ENCODE results near the gene ALX4.
A peak's percentile ranks its signal among the peaks of the same experiment; 100 is the strongest.

- TF ChIP-seq, protein P1, sequence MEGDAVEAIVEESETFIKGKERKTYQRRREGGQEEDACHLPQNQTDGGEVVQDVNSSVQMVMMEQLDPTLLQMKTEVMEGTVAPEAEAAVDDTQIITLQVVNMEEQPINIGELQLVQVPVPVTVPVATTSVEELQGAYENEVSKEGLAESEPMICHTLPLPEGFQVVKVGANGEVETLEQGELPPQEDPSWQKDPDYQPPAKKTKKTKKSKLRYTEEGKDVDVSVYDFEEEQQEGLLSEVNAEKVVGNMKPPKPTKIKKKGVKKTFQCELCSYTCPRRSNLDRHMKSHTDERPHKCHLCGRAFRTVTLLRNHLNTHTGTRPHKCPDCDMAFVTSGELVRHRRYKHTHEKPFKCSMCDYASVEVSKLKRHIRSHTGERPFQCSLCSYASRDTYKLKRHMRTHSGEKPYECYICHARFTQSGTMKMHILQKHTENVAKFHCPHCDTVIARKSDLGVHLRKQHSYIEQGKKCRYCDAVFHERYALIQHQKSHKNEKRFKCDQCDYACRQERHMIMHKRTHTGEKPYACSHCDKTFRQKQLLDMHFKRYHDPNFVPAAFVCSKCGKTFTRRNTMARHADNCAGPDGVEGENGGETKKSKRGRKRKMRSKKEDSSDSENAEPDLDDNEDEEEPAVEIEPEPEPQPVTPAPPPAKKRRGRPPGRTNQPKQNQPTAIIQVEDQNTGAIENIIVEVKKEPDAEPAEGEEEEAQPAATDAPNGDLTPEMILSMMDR (conservative IDR thresholded peaks at IDR 0.05; ENCODE audit: low read depth in 2 of 2), result no peak
- no peak for TF ChIP-seq POLR2AphosphoS5 (IDR thresholded peaks at IDR 0.05; ENCODE audit: low read depth)
- peak; percentile 58 for TF ChIP-seq EZH2 (IDR thresholded peaks at IDR 0.05; ENCODE audit: low read depth, unreplicated experiment)
- TF ChIP-seq STAT1 (IDR thresholded peaks at IDR 0.05; ENCODE audit: unreplicated experiment), result no peak
- no peak for TF ChIP-seq REST (IDR thresholded peaks at IDR 0.05; ENCODE audit: unreplicated experiment)
- TF ChIP-seq CREB1 (CRISPR knock-in tag; IDR thresholded peaks at IDR 0.05; ENCODE audit: low read depth), result no peak
- peak; percentile 50 for TF ChIP-seq EZH2phosphoT487 (IDR thresholded peaks at IDR 0.05; ENCODE audit: unreplicated experiment)
- TF ChIP-seq ZNF462 (CRISPR knock-in tag; IDR thresholded peaks at IDR 0.05), result no peak
These were observed 9.2 kb upstream of the ALX4 start for GRCh38 chr11:44319170-44319551.

Measured in GM23338 (cell line).